Astrocyte of the spinal cord (primary cell): ENCODE measurements around the gene MAPKAP1.

Source experiments
- DNase-seq: peaks from one replicate; pipeline ENCODE4 v3.0.0; 2011; ENCODE audit warnings: low read depth, low spot score
- H3K4me3 ChIP-seq: 2 replicates; pipeline ENCODE4 v1.5.1; 2011; ENCODE audit warnings: low read depth, mild to moderate bottlenecking, low read length, moderate library complexity
- in situ Hi-C: cut with HindIII; loops from 2 replicates; pipeline ENCODE4 v1.10.0; 2017; ENCODE audit warnings: low sequenced_read_pairs
- TF ChIP-seq, protein P1 (sequence below): IDR thresholded peaks from 2 replicates; pipeline ENCODE4 v1.5.1; 2012; ENCODE audit warnings: low read depth, mild to moderate bottlenecking, low read length, inconsistent platforms

MAPKAP1 gene

DNA sequence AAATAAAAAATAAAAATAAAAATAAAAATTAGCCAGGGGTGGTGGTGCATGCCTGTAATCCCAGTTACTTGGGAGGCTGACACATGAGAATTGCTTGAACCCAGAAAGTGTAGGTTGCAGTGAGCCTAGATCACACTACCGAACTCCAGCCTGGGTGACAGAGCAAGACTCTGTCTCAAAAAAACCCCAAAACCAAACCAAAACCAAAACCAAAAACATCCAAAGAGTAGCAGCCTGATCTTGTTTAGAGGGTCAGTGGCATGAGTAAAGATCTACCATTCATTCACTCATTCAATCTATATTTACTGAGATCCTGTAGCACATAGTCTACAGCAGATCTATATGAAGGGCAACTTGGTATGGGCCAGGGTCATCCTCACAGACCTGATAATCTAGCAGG lies 202.4 kb downstream of the MAPKAP1 start:
- in situ Hi-C loops, result no loop called here
- TF ChIP-seq, protein P1, sequence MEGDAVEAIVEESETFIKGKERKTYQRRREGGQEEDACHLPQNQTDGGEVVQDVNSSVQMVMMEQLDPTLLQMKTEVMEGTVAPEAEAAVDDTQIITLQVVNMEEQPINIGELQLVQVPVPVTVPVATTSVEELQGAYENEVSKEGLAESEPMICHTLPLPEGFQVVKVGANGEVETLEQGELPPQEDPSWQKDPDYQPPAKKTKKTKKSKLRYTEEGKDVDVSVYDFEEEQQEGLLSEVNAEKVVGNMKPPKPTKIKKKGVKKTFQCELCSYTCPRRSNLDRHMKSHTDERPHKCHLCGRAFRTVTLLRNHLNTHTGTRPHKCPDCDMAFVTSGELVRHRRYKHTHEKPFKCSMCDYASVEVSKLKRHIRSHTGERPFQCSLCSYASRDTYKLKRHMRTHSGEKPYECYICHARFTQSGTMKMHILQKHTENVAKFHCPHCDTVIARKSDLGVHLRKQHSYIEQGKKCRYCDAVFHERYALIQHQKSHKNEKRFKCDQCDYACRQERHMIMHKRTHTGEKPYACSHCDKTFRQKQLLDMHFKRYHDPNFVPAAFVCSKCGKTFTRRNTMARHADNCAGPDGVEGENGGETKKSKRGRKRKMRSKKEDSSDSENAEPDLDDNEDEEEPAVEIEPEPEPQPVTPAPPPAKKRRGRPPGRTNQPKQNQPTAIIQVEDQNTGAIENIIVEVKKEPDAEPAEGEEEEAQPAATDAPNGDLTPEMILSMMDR, result no peak
- no peak for DNase-seq
- no peak overlapping the region for H3K4me3 ChIP-seq

DNA sequence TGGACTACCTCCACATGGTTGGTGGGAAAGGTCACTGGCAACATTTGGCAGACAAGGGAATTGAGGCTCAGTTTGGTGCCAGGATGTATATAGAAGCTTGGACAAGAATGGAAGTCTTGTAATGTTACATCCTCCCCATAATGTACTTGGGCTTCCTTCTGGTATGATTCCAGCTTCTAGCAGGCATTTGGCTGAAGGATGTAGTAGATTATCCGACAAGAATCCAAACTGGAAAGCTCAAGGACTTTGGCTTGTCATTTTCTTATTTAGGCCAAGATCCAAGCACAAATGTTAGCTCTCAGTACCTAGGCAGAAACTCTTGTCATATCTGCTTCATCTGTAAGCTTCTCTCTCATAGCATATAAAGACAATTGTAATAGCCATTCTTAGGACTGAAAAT lies 209.1 kb downstream of the MAPKAP1 start:
- in situ Hi-C loops, result no loop called here
- TF ChIP-seq, protein P1, result no peak
- no peak for DNase-seq
- H3K4me3 ChIP-seq, result no peak overlapping the region

DNA sequence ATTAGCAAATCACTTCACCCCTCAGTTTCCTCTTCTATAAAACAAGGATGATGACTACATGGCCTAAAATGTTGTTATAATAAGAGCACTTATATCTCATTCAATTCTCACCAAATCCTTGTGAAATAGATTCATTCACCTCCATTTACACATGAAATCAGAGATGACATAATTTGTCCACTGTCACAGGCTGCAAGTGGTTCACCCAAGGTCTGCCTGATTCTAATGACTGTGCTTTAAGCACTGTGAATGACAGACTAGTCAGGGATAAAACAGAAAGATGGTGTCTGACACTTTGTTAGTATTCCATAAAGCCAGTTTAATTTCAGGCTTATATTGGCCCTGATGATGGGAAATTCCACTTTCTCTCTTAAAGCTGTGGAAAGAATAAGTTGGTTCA lies 209.5 kb downstream of the MAPKAP1 start:
- in situ Hi-C loops, result no loop called here
- H3K4me3 ChIP-seq, result no peak overlapping the region
- TF ChIP-seq, protein P1, result no peak
- no peak for DNase-seq

DNA sequence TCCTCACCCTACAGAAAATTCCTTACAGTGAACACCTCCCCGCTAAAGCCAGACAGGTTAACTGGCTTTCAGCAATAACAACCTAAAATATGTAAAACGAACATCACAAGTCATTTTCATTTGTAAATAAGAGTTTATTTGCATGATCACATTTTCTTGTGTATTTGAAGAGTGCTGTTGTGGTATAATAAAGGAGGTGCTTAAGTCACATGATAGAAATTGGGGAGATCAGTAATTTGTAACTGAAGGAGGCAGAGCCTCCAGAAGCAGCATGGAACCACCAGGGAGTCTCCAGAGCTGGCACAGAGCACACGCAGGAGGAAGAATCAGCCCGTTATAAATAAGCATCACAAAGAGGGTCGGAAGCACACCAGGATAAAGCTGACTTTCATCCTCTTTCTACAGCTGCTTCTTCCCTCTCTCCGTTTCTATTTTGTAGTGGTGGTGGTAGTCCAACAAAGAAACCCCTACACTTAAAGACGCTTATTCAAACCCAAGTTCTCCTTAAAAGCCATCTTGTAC lies 210.6 kb downstream of the MAPKAP1 start:
- in situ Hi-C loops, result no loop called here
- no peak for DNase-seq
- TF ChIP-seq, protein P1, result no peak
- H3K4me3 ChIP-seq, result no peak overlapping the region

DNA sequence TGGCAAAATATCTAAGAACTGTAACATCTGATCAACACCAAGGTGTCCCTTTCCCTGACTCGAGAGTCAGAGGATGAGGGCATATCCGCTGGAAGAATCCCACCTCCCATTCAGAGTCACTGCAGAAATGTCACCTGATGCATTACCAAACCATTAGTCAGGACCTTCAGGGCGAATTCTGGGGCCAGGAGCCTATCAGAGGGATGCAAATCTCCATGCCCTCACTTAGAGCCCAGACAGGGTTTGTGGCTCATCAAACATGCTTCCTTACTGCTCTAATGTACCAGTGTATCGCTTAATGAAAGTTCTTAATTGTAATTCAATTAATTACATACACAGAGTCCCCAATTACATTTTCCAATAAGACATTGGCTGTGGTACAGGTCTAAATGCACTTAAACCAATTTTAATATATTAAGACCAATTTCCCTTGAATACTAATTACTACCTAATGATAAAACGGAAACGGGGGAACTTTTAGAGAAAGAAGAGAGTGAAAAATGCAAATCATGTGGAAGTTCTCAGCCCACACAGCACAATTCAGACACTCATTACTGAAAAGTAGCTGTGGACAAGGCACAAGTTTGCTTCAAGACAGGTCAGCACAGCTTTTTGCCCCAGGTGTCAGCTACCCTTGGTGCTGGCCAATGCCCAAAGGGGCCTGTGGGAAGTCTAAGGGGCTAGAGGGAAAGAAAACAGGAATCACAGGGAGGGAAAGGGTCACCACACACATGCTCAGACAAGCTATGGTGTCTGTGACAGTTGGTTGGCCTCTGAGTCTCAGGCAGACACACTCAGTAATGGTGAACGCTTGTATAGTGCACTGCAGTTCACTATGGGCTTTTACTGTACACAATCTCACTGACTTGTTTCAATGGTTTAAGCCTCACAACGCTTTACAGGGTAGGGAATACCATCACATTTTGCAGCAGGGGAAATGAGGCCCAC lies 211.6 kb downstream of the MAPKAP1 start:
- in situ Hi-C loops, result no loop called here
- no peak for DNase-seq
- TF ChIP-seq, protein P1, result no peak
- H3K4me3 ChIP-seq, result no peak overlapping the region

DNA sequence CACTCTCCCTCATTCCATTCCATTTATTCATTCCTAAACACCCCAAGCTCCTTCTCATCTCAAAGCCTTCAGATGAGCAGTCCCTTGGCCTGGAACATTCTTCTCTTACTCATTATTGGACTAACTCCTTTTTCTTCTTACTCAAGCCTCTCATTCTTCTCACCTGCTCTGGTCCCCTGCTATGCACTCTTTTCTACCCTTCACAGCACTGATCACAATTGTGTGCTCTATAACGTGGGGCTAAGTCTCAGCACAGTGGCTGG lies 212.4 kb downstream of the MAPKAP1 start:
- TF ChIP-seq, protein P1, result no peak
- in situ Hi-C loops, result no loop called here
- no peak overlapping the region for H3K4me3 ChIP-seq
- peak; percentile 35 for DNase-seq
